Parathyroid adenoma (tissue), 2 donors: ENCODE results near the gene EDC3.

Source experiments
- H2AFZ ChIP-seq: fragments of 300-600 bp; sonication (generic); one replicate; pipeline ENCODE4 v1.7.0; 2017; ENCODE audit warnings: antibody characterized with exemption, mild to moderate bottlenecking
- H3K27ac ChIP-seq: fragments of 300-600 bp; sonication (generic); one replicate; pipeline ENCODE4 v1.7.0; 2017
- H3K27me3 ChIP-seq: fragments of 300-600 bp; sonication (generic); one replicate; pipeline ENCODE4 v1.7.0; 2017; ENCODE audit warnings: low read length; ENCODE audit not compliant: control insufficient read depth, insufficient read depth
- H3K36me3 ChIP-seq: fragments of 300-600 bp; sonication (generic); one replicate; pipeline ENCODE4 v1.7.0; 2017; ENCODE audit warnings: low read length; ENCODE audit not compliant: control insufficient read depth, insufficient read depth
- H3K4me1 ChIP-seq: fragments of 300-600 bp; sonication (generic); one replicate; pipeline ENCODE4 v1.7.0; 2017; ENCODE audit warnings: control low read depth
- H3K4me2 ChIP-seq: fragments of 300-600 bp; sonication (generic); one replicate; pipeline ENCODE4 v1.7.0; 2017; ENCODE audit warnings: low read length
- H3K4me3 ChIP-seq: fragments of 300-600 bp; sonication (generic); one replicate; pipeline ENCODE4 v1.7.0; 2017; ENCODE audit warnings: low read depth, low read length
- H3K79me2 ChIP-seq: fragments of 300-600 bp; sonication (generic); one replicate; pipeline ENCODE4 v1.7.0; 2017; ENCODE audit warnings: control low read depth
- H3K9ac ChIP-seq: fragments of 300-600 bp; sonication (generic); one replicate; pipeline ENCODE4 v1.7.0; 2017; ENCODE audit warnings: mild to moderate bottlenecking
- H3K9me3 ChIP-seq: fragments of 300-600 bp; sonication (generic); one replicate; pipeline ENCODE4 v1.7.0; 2017; ENCODE audit warnings: low read length; ENCODE audit not compliant: control insufficient read depth
- CTCF ChIP-seq: fragments of 300-600 bp; sonication (generic); IDR thresholded peaks from one replicate; pipeline ENCODE4 v1.7.0; 2017; ENCODE audit warnings: antibody characterized with exemption, mild to moderate bottlenecking
- donor health status: primary hyperparathyroidism.

EDC3 gene

GRCh38 chr15:74643665-74644204 is 52.1 kb downstream of the EDC3 start:
- H3K79me2 ChIP-seq, result peaks cover 3% of the 10 kb centered on the region
- H3K27ac ChIP-seq, result no peak overlapping the region
- no peaks in the 10 kb centered on the region for H3K9me3 ChIP-seq
- H3K4me1 ChIP-seq, result peaks cover 6% of the 10 kb centered on the region
- no peak for TF ChIP-seq CTCF
- H3K27me3 ChIP-seq, result no peaks in the 10 kb centered on the region
- no peak overlapping the region for H2AFZ ChIP-seq
- H3K9ac ChIP-seq, result no peak overlapping the region
- H3K4me3 ChIP-seq, result no peak overlapping the region
- peak overlapping the region; percentile 39 for H3K4me2 ChIP-seq
- no peaks in the 10 kb centered on the region for H3K36me3 ChIP-seq

DNA sequence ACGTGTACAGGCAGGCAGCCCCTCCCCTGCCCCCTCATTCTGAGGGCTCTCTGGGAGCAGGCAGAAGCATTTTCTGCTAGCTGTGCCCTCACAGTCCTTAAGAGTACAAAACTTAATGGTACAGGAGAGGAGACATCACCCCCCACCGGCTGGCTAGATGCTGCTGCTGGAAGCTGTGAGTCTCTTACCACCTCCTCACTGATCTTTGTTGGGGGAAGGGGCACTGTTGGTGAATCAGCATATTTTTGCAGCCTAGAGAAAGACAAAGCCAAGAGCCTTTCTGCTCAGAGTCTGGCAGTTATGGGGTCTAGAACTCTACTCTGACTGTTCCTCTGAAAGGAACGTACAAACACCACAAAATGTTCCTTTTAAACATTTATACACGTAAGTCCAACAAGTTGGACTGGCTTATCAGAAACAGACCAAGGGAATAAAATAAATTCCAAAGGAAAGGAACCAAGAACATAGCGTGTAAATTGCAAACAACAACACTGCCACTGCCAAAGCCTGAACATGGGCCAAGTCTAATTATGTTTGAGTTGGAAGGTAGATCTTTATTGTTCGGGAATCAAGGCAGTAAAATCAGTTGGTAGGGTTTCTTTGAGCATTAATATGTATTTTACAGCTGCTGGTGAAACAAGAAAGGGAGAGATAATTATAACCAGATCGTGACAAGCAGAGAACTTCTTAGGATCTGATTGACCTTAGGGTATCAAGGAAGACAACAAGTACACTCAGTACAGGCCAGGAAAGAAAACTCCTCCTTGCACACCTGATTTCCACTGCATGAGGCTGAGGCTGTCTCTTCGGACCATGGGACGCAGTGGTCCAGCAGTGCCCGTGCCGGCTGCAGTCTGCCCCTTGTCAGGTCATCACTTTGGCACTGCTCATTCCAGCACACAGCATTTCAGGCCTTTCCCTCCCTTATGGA is 52.8 kb downstream of the EDC3 start:
- Histone ChIP-seq H3K27ac (no peak overlapping the region), H3K4me1 (peaks cover 6% of the 10 kb centered on the region), H3K4me2 (peak overlapping the region; percentile 39), H3K9me3 (no peaks in the 10 kb centered on the region), H3K79me2 (peaks cover 3% of the 10 kb centered on the region), H3K9ac (no peak overlapping the region), H3K36me3 (no peaks in the 10 kb centered on the region), H3K4me3 (peak overlapping the region; percentile 18), H2AFZ (no peak overlapping the region), H3K27me3 (no peaks in the 10 kb centered on the region)
- TF ChIP-seq CTCF, result no peak

- Histone ChIP-seq H3K4me2 (peak overlapping the region; percentile 39), H3K4me3 (no peak overlapping the region), H3K27ac (no peak overlapping the region), H3K27me3 (no peaks in the 10 kb centered on the region), H3K9me3 (no peaks in the 10 kb centered on the region), H3K79me2 (peaks cover 3% of the 10 kb centered on the region), H3K36me3 (no peaks in the 10 kb centered on the region), H3K4me1 (peaks cover 6% of the 10 kb centered on the region), H2AFZ (no peak overlapping the region), H3K9ac (no peak overlapping the region)
- no peak for TF ChIP-seq CTCF
Measured at GRCh38 chr15:74642348-74642733, 53.5 kb downstream of the EDC3 start.

GRCh38 chr15:74641151-74641550 is 54.7 kb downstream of the EDC3 start:
- no peaks in the 10 kb centered on the region for H3K36me3 ChIP-seq
- H3K4me3 ChIP-seq, result no peak overlapping the region
- TF ChIP-seq CTCF, result no peak
- H3K27ac ChIP-seq, result no peak overlapping the region
- H3K4me1 ChIP-seq, result peaks cover 6% of the 10 kb centered on the region
- no peaks in the 10 kb centered on the region for H3K27me3 ChIP-seq
- no peaks in the 10 kb centered on the region for H3K79me2 ChIP-seq
- no peak overlapping the region for H3K4me2 ChIP-seq
- no peak overlapping the region for H3K9ac ChIP-seq
- H3K9me3 ChIP-seq, result no peaks in the 10 kb centered on the region
- no peak overlapping the region for H2AFZ ChIP-seq
